Psoas muscle (tissue), 8 donors: ENCODE results near the gene PARP3. TPM values are rescaled to one million over a fixed set of nuclear protein-coding genes. Genes with fewer than 3 reads are reported as not detected.

Experiments
- ATAC-seq, 4 donors: fragments of 200-7000 bp; cut with Tn5 transposase; one replicate each; pipeline ENCODE4 v1.9.1; 2020; ENCODE audit warnings: moderate library complexity in 3 of 4, mild to moderate bottlenecking in 2 of 4
- DNase-seq, 2 donors: peaks; one replicate each; pipeline ENCODE4 v3.0.0-alpha.2; 2020
- H3K27ac ChIP-seq: fragments of 200-600 bp; one replicate; pipeline ENCODE4 v1.8.0; 2022
- H3K27me3 ChIP-seq, 3 donors: fragments of 200-600 bp in 1 of 3; one replicate each; pipeline versions ENCODE4 v1.6.1 to v1.8.0; 2013 to 2022; ENCODE audit warnings: low read length in 2 of 3, mild to moderate bottlenecking in 2 of 3, moderate library complexity in 1 of 3; ENCODE audit not compliant: insufficient read depth in 3 of 3
- H3K36me3 ChIP-seq, 2 donors: fragments of 200-600 bp in 1 of 2; one replicate each; pipeline versions ENCODE4 v1.6.1 to v1.8.0; 2013 to 2022; ENCODE audit warnings: low read depth in 1 of 2, mild to moderate bottlenecking in 1 of 2, moderate library complexity in 1 of 2; ENCODE audit not compliant: insufficient read depth in 1 of 2
- H3K4me1 ChIP-seq: fragments of 200-600 bp; one replicate; pipeline ENCODE4 v1.8.0; 2022
- H3K4me3 ChIP-seq: fragments of 200-600 bp; one replicate; pipeline ENCODE4 v1.8.0; 2022; ENCODE audit warnings: mild to moderate bottlenecking
- H3K9me3 ChIP-seq: fragments of 200-600 bp; one replicate; pipeline ENCODE4 v1.8.0; 2022
- WGBS, 3 donors: extraction: QIAGEN DNeasy Blood & Tissue Kit; methylation state at CpG; one replicate each; pipeline versions ENCODE4 v1.1.6 to v1.1.7; 2013; 5-methylcytosine and 5-hydroxymethylcytosine counted together
- intact Hi-C, 2 donors: fragments of 100-400 bp; cut with DNase I; formaldehyde crosslinking; loops; one replicate each; pipeline versions ENCODE4 v1.11.0 to v1.14.2; 2022
- polyA plus RNA-seq, 3 donors: library from polyadenylated mRNA; stranded (reverse); fragments of 200-250 nt; gene quantifications; one replicate each; pipeline ENCODE4 v1.2.3, GENCODE V29; 2013
- total RNA-seq, 4 donors: library from RNA; stranded (reverse); fragmentation: NEBNext Ultra II Directional in 2 of 4; extraction: Animal tissue kit (Norgen Biotek cat#: 25700) in 2 of 4; gene quantifications; one replicate each; pipeline versions ENCODE4 v1.2.1 to v1.2.4, GENCODE V29; 2021 to 2023
- TF ChIP-seq, protein P1 (sequence below): fragments of 200-600 bp; IDR thresholded peaks from one replicate; pipeline ENCODE4 v1.8.0; 2022; ENCODE audit warnings: antibody characterized with exemption
- donor health status: healthy with polysubstance abuse.
- donor health status: DM: no; HTN: no; CAD: no; lungs with moderate emphysema.
- donor health status: Bipolar disorder and iron deficiency.
- donor health status: healthy.
- donor health status: DM: yes; HTN: yes; CAD: no.
- donor health status: DM: no; HTN: no; CAD: no.
- donor health status: DM: no; HTN: no; CAD: no.
- donor health status: DM: yes; HTN: yes; CAD: no.

Gene PARP3
- total and polyA plus RNA-seq, 7 donors: 5.2 to 15.8 (median 11.3) TPM

DNA sequence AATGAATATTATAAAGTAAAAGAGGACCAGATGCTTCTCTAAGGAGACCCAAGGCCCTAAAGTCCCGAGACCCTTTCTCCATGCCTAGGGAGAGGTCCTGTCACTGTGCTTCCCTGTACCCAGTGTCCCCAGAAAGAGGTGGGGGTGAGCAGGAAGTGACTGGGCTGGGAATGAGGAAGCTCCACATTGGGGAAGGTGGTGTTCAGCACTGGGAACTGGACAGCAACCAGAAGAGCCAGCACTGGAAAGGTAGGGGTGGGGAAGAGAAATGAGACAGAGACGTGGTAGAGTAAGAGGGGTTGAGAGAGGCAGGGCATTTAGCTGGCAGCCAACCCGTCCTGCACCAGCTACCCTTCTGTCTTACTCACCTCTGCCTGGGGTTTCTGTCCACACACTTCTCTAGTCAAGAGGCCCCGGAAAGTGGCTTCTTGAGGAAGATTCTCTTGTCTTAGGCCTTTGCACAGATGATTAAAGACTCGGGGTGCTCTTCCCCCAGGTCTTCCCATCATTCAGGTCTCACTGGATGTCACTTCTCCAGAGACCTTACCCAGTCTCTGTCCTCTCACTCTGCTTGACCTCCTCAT, 12.7 kb upstream of the PARP3 start:
- no peak for DNase-seq
- H3K9me3 ChIP-seq: no peaks in the 10 kb centered on the region
- ATAC-seq: no peak
- H3K4me3 ChIP-seq: no peak overlapping the region
- TF ChIP-seq, protein P1, sequence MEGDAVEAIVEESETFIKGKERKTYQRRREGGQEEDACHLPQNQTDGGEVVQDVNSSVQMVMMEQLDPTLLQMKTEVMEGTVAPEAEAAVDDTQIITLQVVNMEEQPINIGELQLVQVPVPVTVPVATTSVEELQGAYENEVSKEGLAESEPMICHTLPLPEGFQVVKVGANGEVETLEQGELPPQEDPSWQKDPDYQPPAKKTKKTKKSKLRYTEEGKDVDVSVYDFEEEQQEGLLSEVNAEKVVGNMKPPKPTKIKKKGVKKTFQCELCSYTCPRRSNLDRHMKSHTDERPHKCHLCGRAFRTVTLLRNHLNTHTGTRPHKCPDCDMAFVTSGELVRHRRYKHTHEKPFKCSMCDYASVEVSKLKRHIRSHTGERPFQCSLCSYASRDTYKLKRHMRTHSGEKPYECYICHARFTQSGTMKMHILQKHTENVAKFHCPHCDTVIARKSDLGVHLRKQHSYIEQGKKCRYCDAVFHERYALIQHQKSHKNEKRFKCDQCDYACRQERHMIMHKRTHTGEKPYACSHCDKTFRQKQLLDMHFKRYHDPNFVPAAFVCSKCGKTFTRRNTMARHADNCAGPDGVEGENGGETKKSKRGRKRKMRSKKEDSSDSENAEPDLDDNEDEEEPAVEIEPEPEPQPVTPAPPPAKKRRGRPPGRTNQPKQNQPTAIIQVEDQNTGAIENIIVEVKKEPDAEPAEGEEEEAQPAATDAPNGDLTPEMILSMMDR: no peak
- WGBS, 3 donors: 84 to 87% (median 84%) methylated on average over 5 of the region's 5 CpGs
- no peaks in the 10 kb centered on the region for H3K27me3 ChIP-seq
- peaks cover 2 to 29% of the 10 kb centered on the region in 2 donors for H3K36me3 ChIP-seq
- intact Hi-C loops: no loop called here
- no peak overlapping the region for H3K27ac ChIP-seq
- peaks cover 5% of the 10 kb centered on the region for H3K4me1 ChIP-seq

DNA sequence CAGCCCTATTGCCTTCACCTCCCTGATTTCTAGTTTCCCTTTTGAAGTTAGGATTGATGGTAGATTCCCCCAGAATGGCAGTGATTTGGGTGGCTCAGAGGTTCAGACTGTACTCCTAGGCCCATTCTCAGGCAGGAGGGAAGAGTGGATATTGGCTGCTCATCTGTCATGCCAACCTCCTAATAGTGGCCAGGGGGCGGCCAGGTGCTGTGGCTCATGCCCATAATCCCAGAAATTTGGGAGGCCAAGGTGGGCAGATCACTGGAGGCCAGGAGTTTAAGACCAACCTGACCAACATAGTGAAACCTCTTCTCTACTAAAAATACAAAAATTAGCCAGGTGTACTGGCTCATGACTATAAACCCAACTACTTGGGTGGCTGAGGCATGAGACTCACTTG, 11.7 kb upstream of the PARP3 start:
- ATAC-seq: no peak
- WGBS, 3 donors: 91 to 100% (median 92%) methylated on average over 1 of the region's 1 CpG

DNA sequence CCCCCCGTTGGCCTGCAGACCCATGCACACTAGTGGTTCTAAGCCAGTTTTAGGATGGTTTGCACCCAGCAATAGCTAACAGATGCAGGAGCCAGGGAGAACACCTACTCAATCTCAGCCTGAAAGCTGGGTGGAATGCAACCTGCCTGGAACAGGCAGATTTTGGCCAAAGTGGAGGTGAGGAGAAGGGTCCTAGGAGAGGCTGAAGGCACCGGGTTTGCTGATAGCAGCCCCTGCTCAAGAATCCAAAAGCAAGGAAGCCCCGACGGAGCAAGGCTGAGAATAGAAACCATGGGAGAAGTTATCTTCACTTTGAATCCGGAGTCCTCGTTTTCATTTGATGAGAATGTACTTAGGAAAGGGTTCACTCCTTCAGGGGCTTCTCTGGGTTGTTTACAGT, 10.4 kb upstream of the PARP3 start:
- intact Hi-C loops: no loop called here
- Histone ChIP-seq H3K36me3 (peaks cover 2 to 52% of the 10 kb centered on the region in 2 donors), H3K4me3 (no peak overlapping the region), H3K27me3 (no peaks in the 10 kb centered on the region), H3K9me3 (no peaks in the 10 kb centered on the region), H3K27ac (no peak overlapping the region), H3K4me1 (no peaks in the 10 kb centered on the region)
- TF ChIP-seq, protein P1: no peak
- 93 to 96% (median 96%) methylated on average over 6 of the region's 6 CpGs for WGBS, 3 donors
- no peak for ATAC-seq
- no peak for DNase-seq

More for the DNA sequence above, 11.7 kb upstream of the PARP3 start:
- H3K9me3 ChIP-seq: no peaks in the 10 kb centered on the region
- DNase-seq: no peak
- H3K27me3 ChIP-seq: no peaks in the 10 kb centered on the region
- H3K36me3 ChIP-seq: peaks cover 2 to 39% of the 10 kb centered on the region in 2 donors
- intact Hi-C loops: no loop called here
- H3K4me3 ChIP-seq: no peak overlapping the region
- H3K27ac ChIP-seq: no peak overlapping the region
- peaks cover 5% of the 10 kb centered on the region for H3K4me1 ChIP-seq
- TF ChIP-seq, protein P1: no peak

DNA sequence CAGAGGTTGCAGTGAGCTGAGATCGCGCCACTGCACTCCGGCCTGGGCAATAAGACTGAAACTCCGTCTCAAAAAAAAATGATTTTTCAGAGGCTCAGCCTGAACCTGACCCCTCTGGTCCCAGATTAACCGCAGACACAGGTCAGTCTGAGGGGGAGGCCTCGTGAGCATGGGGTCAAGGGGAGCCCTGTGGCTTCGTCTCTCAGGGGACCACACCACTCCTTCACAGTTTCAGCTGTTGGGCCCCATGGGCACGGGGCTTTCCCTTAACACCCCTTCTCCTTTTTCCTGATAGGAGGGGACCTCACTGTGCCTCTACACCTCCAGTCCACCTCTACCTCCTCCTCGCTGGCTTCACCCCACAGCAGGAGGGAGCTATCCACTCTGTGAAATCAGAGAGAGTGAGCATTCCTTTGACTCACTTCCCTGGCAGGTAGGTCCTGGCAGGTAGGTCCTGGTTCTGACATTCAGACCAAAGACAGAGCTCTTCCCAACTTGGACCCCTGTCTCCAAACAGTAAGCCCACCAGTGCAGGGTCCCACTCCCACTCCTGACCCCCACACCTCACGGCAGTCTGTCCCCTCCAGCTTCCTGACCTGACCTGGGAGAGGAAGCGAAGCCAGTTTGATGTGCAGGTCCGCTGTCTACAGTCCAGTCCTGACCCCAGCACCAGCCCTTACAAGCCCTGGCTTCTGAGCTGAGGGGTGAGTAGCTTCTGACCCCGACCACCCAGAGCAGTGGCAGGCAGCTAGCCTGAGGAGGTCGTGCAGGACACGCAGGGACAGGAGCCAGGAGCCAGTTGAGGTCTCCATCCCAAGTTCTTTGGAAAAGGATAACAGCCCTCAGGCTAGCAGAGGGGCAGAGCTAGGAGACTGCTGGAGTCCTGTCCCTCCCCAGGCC, 9.4 kb upstream of the PARP3 start:
- Histone ChIP-seq H3K27me3 (no peaks in the 10 kb centered on the region), H3K27ac (no peak overlapping the region), H3K36me3 (peaks cover 9 to 61% of the 10 kb centered on the region in 2 donors), H3K4me1 (no peaks in the 10 kb centered on the region), H3K4me3 (no peak overlapping the region), H3K9me3 (no peaks in the 10 kb centered on the region)
- no peak for ATAC-seq
- TF ChIP-seq, protein P1: no peak
- no peak for DNase-seq
- 89 to 90% (median 89%) methylated on average over 15 of the region's 15 CpGs for WGBS, 3 donors
- intact Hi-C loops: no loop called here
